Uterus (tissue), 2 donors: ENCODE results near the gene ITGB8.

ENCODE experiments used
- POLR2A ChIP-seq, 2 donors: fragments of 450-650 bp; IDR thresholded peaks; one replicate each; pipeline ENCODE4 v1.6.1; 2016; ENCODE audit warnings: antibody characterized with exemption in 2 of 2, mild to moderate bottlenecking in 1 of 2, moderate library complexity in 1 of 2
- TF ChIP-seq, protein P1 (sequence below), 4 experiments: fragments of 200-600 bp in 2 of 4; fragments of 450-650 bp in 2 of 4; sonication (generic) in 2 of 4; IDR thresholded peaks; one replicate each; pipeline ENCODE4 v1.5.1; 2016 to 2019; ENCODE audit warnings: antibody characterized with exemption in 4 of 4, mild to moderate bottlenecking in 2 of 4, moderate library complexity in 1 of 4

GRCh38 chr7:20299647-20300312 lies 30.9 kb upstream of the ITGB8 start:
- TF ChIP-seq, protein P1, sequence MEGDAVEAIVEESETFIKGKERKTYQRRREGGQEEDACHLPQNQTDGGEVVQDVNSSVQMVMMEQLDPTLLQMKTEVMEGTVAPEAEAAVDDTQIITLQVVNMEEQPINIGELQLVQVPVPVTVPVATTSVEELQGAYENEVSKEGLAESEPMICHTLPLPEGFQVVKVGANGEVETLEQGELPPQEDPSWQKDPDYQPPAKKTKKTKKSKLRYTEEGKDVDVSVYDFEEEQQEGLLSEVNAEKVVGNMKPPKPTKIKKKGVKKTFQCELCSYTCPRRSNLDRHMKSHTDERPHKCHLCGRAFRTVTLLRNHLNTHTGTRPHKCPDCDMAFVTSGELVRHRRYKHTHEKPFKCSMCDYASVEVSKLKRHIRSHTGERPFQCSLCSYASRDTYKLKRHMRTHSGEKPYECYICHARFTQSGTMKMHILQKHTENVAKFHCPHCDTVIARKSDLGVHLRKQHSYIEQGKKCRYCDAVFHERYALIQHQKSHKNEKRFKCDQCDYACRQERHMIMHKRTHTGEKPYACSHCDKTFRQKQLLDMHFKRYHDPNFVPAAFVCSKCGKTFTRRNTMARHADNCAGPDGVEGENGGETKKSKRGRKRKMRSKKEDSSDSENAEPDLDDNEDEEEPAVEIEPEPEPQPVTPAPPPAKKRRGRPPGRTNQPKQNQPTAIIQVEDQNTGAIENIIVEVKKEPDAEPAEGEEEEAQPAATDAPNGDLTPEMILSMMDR (IDR thresholded peaks at IDR 0.05) = no peak
- TF ChIP-seq POLR2A (IDR thresholded peaks at IDR 0.05) = no peak
